Measurements from ENCODE around the gene PHF3. TPM values are rescaled to one million over a fixed set of nuclear protein-coding genes. Genes with fewer than 3 reads are reported as not detected.

PHF3 gene
- total and polyA plus RNA-seq, 8 donors: 6.8 to 101 (median 54.7) TPM

GRCh38 chr6:63740709-63741108, 105.1 kb downstream of the PHF3 start:
- Histone ChIP-seq H3K4me1 (peaks cover 0 to 5% (median 2%) of the 10 kb centered on the region in 4 donors), H3K9me3 (no peaks in the 10 kb centered on the region), H3K36me3 (no peaks in the 10 kb centered on the region), H3K4me3 (no peak overlapping the region), H3K27ac (no peak overlapping the region), H3K27me3 (no peaks in the 10 kb centered on the region)
- TF ChIP-seq EP300 (IDR thresholded peaks at IDR 0.05) (no peak), CTCF (IDR thresholded peaks at IDR 0.05) (no peak), POLR2A (IDR thresholded peaks at IDR 0.05) (no peak)
- DNase-seq: no peak
- 26 to 39% (median 32%) methylated on average over 2 of the region's 2 CpGs for WGBS, 5 donors
- intact Hi-C loops (cut with DNase I; ENCODE audit: low total_unique reads): no loop called here

DNA sequence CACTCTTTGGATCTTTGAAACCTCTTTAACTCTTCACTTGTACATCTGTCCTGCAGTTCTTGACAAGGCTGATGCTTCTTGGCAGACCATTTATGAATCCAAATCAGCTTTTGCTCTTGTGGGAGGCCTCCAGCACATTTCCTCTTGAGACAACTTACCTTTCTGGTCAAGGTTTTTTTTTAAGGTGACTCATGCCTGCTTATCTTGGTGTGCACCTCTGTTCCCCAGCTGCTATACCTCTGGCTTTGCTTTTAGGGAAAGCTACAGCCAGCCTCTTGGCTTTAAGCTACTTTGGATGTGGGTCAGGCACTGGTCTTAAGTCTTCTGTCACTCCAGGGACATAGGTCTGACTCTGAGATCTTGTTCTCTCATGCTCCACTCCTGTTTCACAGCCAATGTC, 106.5 kb downstream of the PHF3 start:
- Histone ChIP-seq H3K27me3 (no peaks in the 10 kb centered on the region), H3K4me3 (no peak overlapping the region), H3K9me3 (no peaks in the 10 kb centered on the region), H3K4me1 (peaks cover 0 to 5% (median 2%) of the 10 kb centered on the region in 4 donors), H3K27ac (no peak overlapping the region), H3K36me3 (no peaks in the 10 kb centered on the region)
- peak in 1 of 2 donors; percentile 41 for DNase-seq
- intact Hi-C loops (cut with DNase I; ENCODE audit: low total_unique reads): no loop called here
- TF ChIP-seq CTCF (IDR thresholded peaks at IDR 0.05): no peak
- peak in 1 of 3 donors; percentile 3 for TF ChIP-seq POLR2AphosphoS5 (IDR thresholded peaks at IDR 0.05)

GRCh38 chr6:63743691-63744090, 108.1 kb downstream of the PHF3 start:
- no peak overlapping the region for H3K27ac ChIP-seq
- no peak for DNase-seq
- H3K27me3 ChIP-seq: no peaks in the 10 kb centered on the region
- no peak for TF ChIP-seq EP300 (IDR thresholded peaks at IDR 0.05)
- TF ChIP-seq POLR2A (IDR thresholded peaks at IDR 0.05): no peak
- TF ChIP-seq CTCF (IDR thresholded peaks at IDR 0.05): no peak
- no peak for TF ChIP-seq POLR2AphosphoS5 (IDR thresholded peaks at IDR 0.05)
- no peaks in the 10 kb centered on the region for H3K9me3 ChIP-seq
- H3K4me3 ChIP-seq: no peak overlapping the region
- intact Hi-C loops (cut with DNase I; ENCODE audit: low total_unique reads): no loop called here
- peaks cover 0 to 5% (median 2%) of the 10 kb centered on the region in 4 donors for H3K4me1 ChIP-seq
- H3K36me3 ChIP-seq: no peaks in the 10 kb centered on the region

DNA sequence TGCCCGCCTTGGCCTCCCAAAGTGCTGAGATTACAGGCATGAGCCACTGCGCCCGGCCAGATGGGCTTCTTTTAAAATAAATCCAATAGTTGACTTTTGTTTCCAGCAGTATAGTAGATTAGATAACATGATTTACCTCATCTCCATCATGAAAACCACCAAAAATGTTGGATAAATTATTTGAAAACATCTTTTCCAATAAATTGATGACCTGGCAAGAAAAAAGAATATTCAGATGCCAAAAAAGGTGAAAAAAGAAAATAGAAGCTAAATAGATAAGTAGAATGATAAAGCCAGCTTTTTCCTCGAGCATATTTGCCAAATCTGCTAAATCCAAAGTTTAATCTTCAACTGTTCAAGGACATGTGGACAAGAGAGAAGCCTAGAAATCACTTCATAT, 109.2 kb downstream of the PHF3 start:
- Histone ChIP-seq H3K27ac (no peak overlapping the region), H3K4me3 (no peak overlapping the region), H3K36me3 (no peaks in the 10 kb centered on the region), H3K4me1 (peaks cover 0 to 5% (median 2%) of the 10 kb centered on the region in 4 donors), H3K9me3 (no peaks in the 10 kb centered on the region), H3K27me3 (no peaks in the 10 kb centered on the region)
- TF ChIP-seq CTCF (IDR thresholded peaks at IDR 0.05) (no peak), POLR2AphosphoS5 (IDR thresholded peaks at IDR 0.05) (no peak), EP300 (IDR thresholded peaks at IDR 0.05) (no peak), POLR2A (IDR thresholded peaks at IDR 0.05) (no peak)
- intact Hi-C loops (cut with DNase I; ENCODE audit: low total_unique reads): no loop called here
- WGBS, 5 donors: 56 to 73% (median 62%) methylated on average over 4 of the region's 4 CpGs
- no peak for DNase-seq

GRCh38 chr6:63745784-63746183, 110.2 kb downstream of the PHF3 start:
- Histone ChIP-seq H3K27me3 (no peaks in the 10 kb centered on the region), H3K36me3 (no peaks in the 10 kb centered on the region), H3K4me1 (peaks cover 0 to 5% (median 2%) of the 10 kb centered on the region in 4 donors), H3K27ac (no peak overlapping the region), H3K9me3 (no peaks in the 10 kb centered on the region), H3K4me3 (no peak overlapping the region)
- no peak for DNase-seq
- intact Hi-C loops (cut with DNase I; ENCODE audit: low total_unique reads): no loop called here
- TF ChIP-seq POLR2A (IDR thresholded peaks at IDR 0.05) (no peak), CTCF (IDR thresholded peaks at IDR 0.05) (no peak), EP300 (IDR thresholded peaks at IDR 0.05) (no peak), POLR2AphosphoS5 (IDR thresholded peaks at IDR 0.05) (no peak)
